Measurements from ENCODE around the gene MYLK2. TPM values are rescaled to one million over a fixed set of nuclear protein-coding genes. Genes with fewer than 3 reads are reported as not detected.
A peak's percentile ranks its signal among the peaks of the same experiment; 100 is the strongest.

Gene MYLK2
- total RNA-seq, 1 donor from 2014 or later = 2.9 TPM

- peaks cover 29% of the 10 kb centered on the region for H3K4me1 Mint-ChIP-seq (ENCODE audit: low read depth)
- no peak for TF ChIP-seq CTCF (IDR thresholded peaks at IDR 0.05)
- no peaks in the 10 kb centered on the region for H3K9me3 Mint-ChIP-seq (ENCODE audit: low read depth)
- H3K27me3 Mint-ChIP-seq (ENCODE audit: low read depth) = peaks cover 2% of the 10 kb centered on the region
- no peak for DNase-seq (ENCODE audit: low spot score)
- H3K4me3 Mint-ChIP-seq (ENCODE audit: unreplicated experiment) = peak overlapping the region; percentile 100
- peaks cover 4% of the 10 kb centered on the region for H3K36me3 Mint-ChIP-seq (ENCODE audit: low read depth)
- peak overlapping the region; percentile 95 for H3K27ac Mint-ChIP-seq (ENCODE audit: unreplicated experiment)
Observed at GRCh38 chr20:31868853-31869672, 49.9 kb downstream of the MYLK2 start.

DNA sequence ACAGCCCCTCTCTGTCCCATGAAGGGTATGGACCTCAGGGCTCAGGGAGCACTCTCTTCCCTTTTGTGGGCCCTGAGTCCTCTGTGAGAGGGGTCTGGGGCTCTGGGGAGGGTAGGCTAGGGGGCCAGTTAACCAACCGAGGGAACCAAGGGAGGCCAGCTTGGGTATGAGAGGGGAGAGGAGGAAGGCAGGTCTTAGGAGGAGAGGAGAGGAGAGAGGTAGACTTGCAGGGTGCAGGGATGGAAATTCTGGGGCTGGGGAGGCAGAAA, 50.5 kb downstream of the MYLK2 start:
- Mint-ChIP-seq H3K27me3 (ENCODE audit: low read depth) (peaks cover 2% of the 10 kb centered on the region), H3K4me1 (ENCODE audit: low read depth) (peaks cover 29% of the 10 kb centered on the region), H3K4me3 (ENCODE audit: unreplicated experiment) (peak overlapping the region; percentile 100), H3K36me3 (ENCODE audit: low read depth) (peaks cover 4% of the 10 kb centered on the region), H3K9me3 (ENCODE audit: low read depth) (no peaks in the 10 kb centered on the region), H3K27ac (ENCODE audit: unreplicated experiment) (peak overlapping the region; percentile 95)
- no peak for DNase-seq (ENCODE audit: low spot score)
- TF ChIP-seq CTCF (IDR thresholded peaks at IDR 0.05) = no peak

DNA sequence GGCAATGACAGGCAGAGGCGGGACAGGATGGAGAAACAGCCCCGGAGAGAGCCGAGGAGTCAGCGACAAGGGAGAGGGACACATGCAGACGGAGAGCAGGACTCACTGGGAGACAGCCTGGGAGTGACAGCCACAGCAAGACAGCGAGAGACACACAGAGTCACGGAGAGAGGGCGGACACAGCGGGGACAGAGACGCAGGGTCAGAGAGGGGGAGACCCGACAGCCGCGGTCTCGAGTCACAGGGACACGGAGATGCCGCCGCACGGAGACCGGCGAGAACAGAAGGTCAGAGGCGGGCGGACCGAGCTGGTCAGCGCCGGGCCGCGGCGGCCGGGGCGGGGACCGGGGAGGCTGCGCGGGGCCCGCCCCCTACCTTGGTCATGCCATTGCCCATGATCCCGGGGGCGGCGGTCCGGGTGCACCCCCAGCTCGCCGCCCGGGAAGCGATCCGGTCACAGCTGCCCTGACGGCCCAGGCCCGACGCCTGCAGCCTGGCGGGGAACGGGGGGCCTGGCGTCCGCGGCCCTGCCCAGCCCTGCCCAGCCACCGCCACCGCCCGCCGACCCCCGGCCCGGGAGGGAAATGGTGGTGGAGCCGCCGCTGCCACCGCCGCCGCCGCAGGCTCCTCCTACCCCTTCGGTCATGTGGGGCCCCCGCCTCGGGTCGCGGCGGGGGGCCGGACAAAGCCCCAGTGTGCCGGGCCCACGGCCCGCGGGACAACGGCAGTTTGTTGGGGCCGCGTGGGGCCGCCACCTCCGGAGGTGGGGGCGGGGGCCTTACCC, 51.0 kb downstream of the MYLK2 start, which contains the start of the genes DUSP15 and TTLL9:
DUSP15 (minus strand) TSS at position 586 of the 784 bp plus-strand sequence; CDS start at position 396, 190 bp downstream.
TTLL9 (plus strand) TSS at position 693 of the 784 bp plus-strand sequence. CDS start 493 bp downstream, outside the sequence.
- H3K27me3 Mint-ChIP-seq (ENCODE audit: low read depth) = peaks cover 2% of the 10 kb centered on the region
- H3K4me3 Mint-ChIP-seq (ENCODE audit: unreplicated experiment) = peak within 1 kb of the TSS; percentile 100
- peak within 1 kb of the TSS; percentile 95 for H3K27ac Mint-ChIP-seq (ENCODE audit: unreplicated experiment)
- H3K4me1 Mint-ChIP-seq (ENCODE audit: low read depth) = peaks cover 29% of the 10 kb centered on the region
- DNase-seq (ENCODE audit: low spot score) = no peak
- peaks cover 4% of the 10 kb centered on the region for H3K36me3 Mint-ChIP-seq (ENCODE audit: low read depth)
- H3K9me3 Mint-ChIP-seq (ENCODE audit: low read depth) = no peaks in the 10 kb centered on the region
- peak; percentile 21 for TF ChIP-seq CTCF (IDR thresholded peaks at IDR 0.05)

DNA sequence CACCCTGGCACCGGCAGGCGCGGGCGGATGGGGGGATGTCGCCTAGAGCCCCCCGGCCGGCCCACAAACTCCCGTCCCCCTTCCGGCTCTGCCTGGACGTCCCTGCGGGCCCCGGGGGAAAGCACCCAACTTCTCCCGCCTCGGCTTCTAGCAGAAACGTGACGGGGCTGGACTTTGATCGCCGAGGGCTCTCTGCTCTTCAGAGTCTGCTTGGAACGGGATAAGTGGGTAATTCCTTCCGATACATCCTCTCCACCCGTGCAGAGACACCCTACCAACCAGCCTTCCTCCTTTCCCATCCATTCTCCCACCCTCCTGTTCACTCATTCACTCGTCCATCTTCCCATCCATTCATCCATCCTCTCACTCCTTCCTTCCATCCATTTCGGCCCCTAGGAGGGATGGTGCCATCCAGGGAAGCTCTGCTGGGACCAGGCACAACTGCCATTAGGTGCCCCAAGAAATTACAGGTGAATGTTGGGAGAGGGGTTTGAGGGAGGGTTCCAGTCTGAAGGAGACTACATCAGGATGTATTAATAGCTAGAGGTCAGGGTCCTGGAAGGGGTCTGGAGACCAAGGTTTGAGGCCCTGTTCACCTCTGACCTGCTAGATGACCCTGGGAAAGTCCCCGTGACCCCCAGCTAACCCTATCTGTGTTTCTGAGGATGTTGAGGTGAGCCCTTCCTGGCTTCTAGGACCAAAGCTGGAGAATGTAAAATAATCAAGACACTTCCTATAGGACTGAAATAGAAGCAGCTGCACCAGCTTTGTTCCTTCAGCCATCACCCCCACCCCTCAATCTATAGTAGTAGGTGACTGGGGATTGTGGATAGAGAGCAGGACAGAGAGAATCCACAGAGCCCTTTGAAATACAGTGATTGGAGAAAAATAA, 51.8 kb downstream of the MYLK2 start:
- peaks cover 29% of the 10 kb centered on the region for H3K4me1 Mint-ChIP-seq (ENCODE audit: low read depth)
- no peak for DNase-seq (ENCODE audit: low spot score)
- peaks cover 3% of the 10 kb centered on the region for H3K36me3 Mint-ChIP-seq (ENCODE audit: low read depth)
- no peak for TF ChIP-seq CTCF (IDR thresholded peaks at IDR 0.05)
- peaks cover 2% of the 10 kb centered on the region for H3K27me3 Mint-ChIP-seq (ENCODE audit: low read depth)
- H3K4me3 Mint-ChIP-seq (ENCODE audit: unreplicated experiment) = peak overlapping the region; percentile 83
- peak overlapping the region; percentile 64 for H3K27ac Mint-ChIP-seq (ENCODE audit: unreplicated experiment)
- H3K9me3 Mint-ChIP-seq (ENCODE audit: low read depth) = no peaks in the 10 kb centered on the region

- H3K4me1 Mint-ChIP-seq (ENCODE audit: low read depth) = peaks cover 29% of the 10 kb centered on the region
- H3K27ac Mint-ChIP-seq (ENCODE audit: unreplicated experiment) = no peak overlapping the region
- no peak for DNase-seq (ENCODE audit: low spot score)
- H3K9me3 Mint-ChIP-seq (ENCODE audit: low read depth) = no peaks in the 10 kb centered on the region
- no peak overlapping the region for H3K4me3 Mint-ChIP-seq (ENCODE audit: unreplicated experiment)
- H3K36me3 Mint-ChIP-seq (ENCODE audit: low read depth) = peaks cover 2% of the 10 kb centered on the region
- no peak for TF ChIP-seq CTCF (IDR thresholded peaks at IDR 0.05)
- peaks cover 2% of the 10 kb centered on the region for H3K27me3 Mint-ChIP-seq (ENCODE audit: low read depth)
Observed at GRCh38 chr20:31871618-31871954, 52.4 kb downstream of the MYLK2 start.

All from chondrocyte (in vitro differentiated cells).